Measurements from ENCODE around the gene SLC25A19.

Gene SLC25A19

GRCh38 chr17:75289115-75289831 lies at the start of gene SLC25A19:
Gene SLC25A19, minus strand, starts transcription at chr17:75289433. Its CDS starts 2,669 bp downstream, at chr17:75286764.
- peak; percentile 97 for FAIRE-seq

GRCh38 chr17:75338335-75338734 lies 49.1 kb upstream of the SLC25A19 start:
- no peak for FAIRE-seq

GRCh38 chr17:75335315-75335714 lies 46.1 kb upstream of the SLC25A19 start:
- FAIRE-seq: no peak

- FAIRE-seq: no peak
Measured at GRCh38 chr17:75334723-75335122, 45.5 kb upstream of the SLC25A19 start.

GRCh38 chr17:75331671-75332070 lies 42.4 kb upstream of the SLC25A19 start:
- no peak for FAIRE-seq

GRCh38 chr17:75327757-75328156 lies 38.5 kb upstream of the SLC25A19 start:
- FAIRE-seq: no peak

- FAIRE-seq: no peak
Measured at GRCh38 chr17:75326226-75326848, 37.1 kb upstream of the SLC25A19 start.

- FAIRE-seq: no peak
Measured at GRCh38 chr17:75325827-75326225, 36.6 kb upstream of the SLC25A19 start.

- no peak for FAIRE-seq
Measured at GRCh38 chr17:75325348-75325747, 36.1 kb upstream of the SLC25A19 start.

- no peak for FAIRE-seq
Measured at GRCh38 chr17:75321506-75321905, 32.3 kb upstream of the SLC25A19 start.

- no peak for FAIRE-seq
Measured at GRCh38 chr17:75319904-75320691, 30.9 kb upstream of the SLC25A19 start.

- no peak for FAIRE-seq
Measured at GRCh38 chr17:75318615-75319222, 29.5 kb upstream of the SLC25A19 start.

- no peak for FAIRE-seq
Measured at GRCh38 chr17:75318211-75318610, 29.0 kb upstream of the SLC25A19 start.

- no peak for FAIRE-seq
Measured at GRCh38 chr17:75317671-75318070, 28.4 kb upstream of the SLC25A19 start.

GRCh38 chr17:75316253-75316652 lies 27.0 kb upstream of the SLC25A19 start:
- no peak for FAIRE-seq

GRCh38 chr17:75315541-75316243 lies 26.5 kb upstream of the SLC25A19 start:
- FAIRE-seq: no peak

GRCh38 chr17:75313941-75314551 lies 24.8 kb upstream of the SLC25A19 start:
- FAIRE-seq: no peak

- no peak for FAIRE-seq
Measured at GRCh38 chr17:75308732-75309629, 19.7 kb upstream of the SLC25A19 start.

- no peak for FAIRE-seq
Measured at GRCh38 chr17:75307957-75308731, 18.9 kb upstream of the SLC25A19 start.

GRCh38 chr17:75301502-75302206 lies 12.4 kb upstream of the SLC25A19 start:
- no peak for FAIRE-seq

All from G401.6 (cell line).